ENCODE results near the gene LKAAEAR1.
A peak's percentile ranks its signal among the peaks of the same experiment; 100 is the strongest.
"Not testable (repeated sequence)": the region's sequence is repeated elsewhere in the genome, so short reads cannot be mapped to it uniquely, and the experiment has no call there.

LKAAEAR1 gene

GRCh38 chr20:64083804-64084684 lies at the start of gene LKAAEAR1:
Gene LKAAEAR1, minus strand, starts transcription at chr20:64084398. Its CDS starts 179 bp downstream, at chr20:64084219.
- TF ChIP-seq CTCF (IDR thresholded peaks at IDR 0.05; ENCODE audit: insufficient read depth, low read depth, low read length, missing control alignments): no peak
- H3K4me3 ChIP-seq (ENCODE audit: low read length): peak within 1 kb of the TSS; percentile 27
- no peak for DNase-seq (ENCODE audit: low read depth)

DNA sequence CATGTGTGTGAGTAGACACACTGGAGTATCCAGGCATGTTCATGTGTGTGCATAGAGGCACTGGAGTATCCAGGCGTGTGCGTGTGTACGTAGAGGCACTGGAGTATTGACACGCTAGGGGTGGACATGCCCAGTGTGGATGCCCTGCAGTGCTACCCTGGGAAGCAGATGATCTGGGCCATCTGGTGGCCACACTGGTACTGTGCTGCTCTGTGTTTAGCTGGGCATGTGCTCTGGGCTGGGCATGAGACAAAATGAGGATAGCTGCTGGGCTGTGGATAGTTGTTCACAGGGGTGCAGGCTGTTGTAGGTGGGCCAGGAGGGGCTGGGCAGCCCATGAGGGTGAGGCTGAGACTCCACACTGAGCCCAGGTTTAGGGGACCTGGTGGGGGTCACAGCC lies 47.2 kb upstream of the LKAAEAR1 start:
- no peak overlapping the region for H3K4me3 ChIP-seq (ENCODE audit: low read length)
- peak; percentile 42 for TF ChIP-seq CTCF (IDR thresholded peaks at IDR 0.05; ENCODE audit: insufficient read depth, low read depth, low read length, missing control alignments)
- DNase-seq (ENCODE audit: low read depth): peak; percentile 25

DNA sequence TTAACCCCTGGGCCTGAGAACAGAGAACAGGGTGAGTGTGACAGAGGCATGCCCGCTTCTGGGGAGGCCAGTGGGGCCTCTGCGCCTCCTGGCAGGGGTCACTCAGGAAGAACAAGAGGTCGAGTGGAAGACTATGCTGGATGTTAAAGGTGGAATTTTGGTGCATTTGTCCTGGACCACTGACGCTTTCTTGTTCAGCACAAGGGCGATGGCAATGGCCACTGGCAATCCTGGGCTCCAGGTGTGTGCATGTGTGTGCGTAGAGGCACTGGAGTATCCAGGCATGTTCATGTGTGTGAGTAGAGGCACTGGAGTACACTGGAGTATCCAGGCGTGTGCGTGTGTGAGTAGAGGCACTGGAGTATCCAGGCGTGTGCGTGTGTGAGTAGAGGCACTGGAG lies 46.7 kb upstream of the LKAAEAR1 start:
- DNase-seq (ENCODE audit: low read depth): no peak
- H3K4me3 ChIP-seq (ENCODE audit: low read length): no peak overlapping the region
- no peak for TF ChIP-seq CTCF (IDR thresholded peaks at IDR 0.05; ENCODE audit: insufficient read depth, low read depth, low read length, missing control alignments)

DNA sequence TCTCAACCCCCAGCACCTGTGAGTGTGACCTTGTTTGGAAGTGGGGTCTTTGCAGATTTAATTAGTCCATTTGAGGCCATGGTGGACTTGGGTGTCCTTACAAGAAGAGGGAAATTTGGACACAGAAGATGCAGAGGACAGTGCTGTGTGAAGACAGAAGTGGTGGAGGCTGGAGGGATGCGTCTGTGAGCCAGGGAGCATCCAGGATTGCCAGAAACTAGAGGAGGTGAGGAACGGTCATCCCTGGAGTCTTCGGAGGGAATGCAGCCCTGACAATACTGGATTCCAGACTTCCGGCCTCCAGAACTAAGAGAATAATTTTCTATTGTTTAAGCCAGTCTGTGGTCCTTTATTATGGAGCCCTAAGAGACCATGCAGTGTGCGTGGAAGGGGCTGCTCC lies 46.1 kb upstream of the LKAAEAR1 start:
- H3K4me3 ChIP-seq (ENCODE audit: low read length): no peak overlapping the region
- no peak for DNase-seq (ENCODE audit: low read depth)
- no peak for TF ChIP-seq CTCF (IDR thresholded peaks at IDR 0.05; ENCODE audit: insufficient read depth, low read depth, low read length, missing control alignments)

DNA sequence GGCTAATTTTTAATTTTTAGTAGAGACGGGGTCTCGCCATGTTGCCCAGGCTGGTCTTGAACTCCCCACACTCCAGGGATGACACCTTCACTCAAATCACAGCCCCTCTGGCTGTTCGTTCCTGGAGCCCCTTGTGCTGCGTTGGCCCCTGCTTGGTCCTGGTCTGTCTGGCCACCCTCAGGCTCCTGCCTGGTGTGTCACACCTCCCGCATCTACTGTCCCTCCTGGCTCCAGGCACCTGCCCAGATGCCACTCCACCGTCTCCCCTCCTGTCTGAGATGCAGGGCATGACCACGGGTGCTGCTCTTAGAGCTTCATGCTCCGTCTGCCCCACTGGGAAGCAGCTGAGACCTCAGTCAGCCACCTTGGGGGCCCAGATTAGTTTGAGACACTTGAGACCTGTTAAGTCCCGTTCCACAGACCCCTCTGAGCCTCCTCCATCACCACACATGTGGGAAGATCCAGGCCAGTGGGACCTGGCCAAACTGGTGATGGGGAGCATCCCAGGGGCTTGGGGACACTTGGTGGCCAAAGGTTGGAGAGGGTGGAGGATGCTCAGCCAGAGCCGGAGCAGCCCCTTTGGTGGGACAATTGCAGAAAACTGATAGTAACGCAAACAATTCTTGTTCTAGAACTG lies 45.1 kb upstream of the LKAAEAR1 start:
- no peak for DNase-seq (ENCODE audit: low read depth)
- no peak for TF ChIP-seq CTCF (IDR thresholded peaks at IDR 0.05; ENCODE audit: insufficient read depth, low read depth, low read length, missing control alignments)

DNA sequence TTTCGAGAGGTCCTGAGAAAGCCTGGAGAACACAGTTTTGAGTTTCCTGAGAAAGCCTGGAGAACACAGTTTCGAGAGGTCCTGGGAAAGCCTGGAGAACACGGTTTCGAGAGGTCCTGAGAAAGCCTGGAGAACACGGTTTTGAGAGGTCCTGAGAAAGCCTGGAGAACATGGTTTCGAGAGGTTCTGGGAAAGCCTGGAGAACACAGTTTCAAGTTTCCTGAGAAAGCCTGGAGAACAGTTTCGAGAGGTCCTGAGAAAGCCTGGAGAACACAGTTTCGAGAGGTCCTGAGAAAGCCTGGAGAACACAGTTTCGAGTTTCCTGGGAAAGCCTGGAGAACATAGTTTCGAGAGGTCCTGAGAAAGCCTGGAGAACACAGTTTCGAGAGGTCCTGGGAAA lies 39.3 kb upstream of the LKAAEAR1 start:
- not testable (repeated sequence) for H3K4me3 ChIP-seq (ENCODE audit: low read length); DNase-seq (ENCODE audit: low read depth)

More for the DNA sequence above, 45.1 kb upstream of the LKAAEAR1 start:
- no peak overlapping the region for H3K4me3 ChIP-seq (ENCODE audit: low read length)

GRCh38 chr20:64122927-64123326 lies 38.7 kb upstream of the LKAAEAR1 start:
- DNase-seq (ENCODE audit: low read depth); H3K4me3 ChIP-seq (ENCODE audit: low read length): not testable (repeated sequence)

DNA sequence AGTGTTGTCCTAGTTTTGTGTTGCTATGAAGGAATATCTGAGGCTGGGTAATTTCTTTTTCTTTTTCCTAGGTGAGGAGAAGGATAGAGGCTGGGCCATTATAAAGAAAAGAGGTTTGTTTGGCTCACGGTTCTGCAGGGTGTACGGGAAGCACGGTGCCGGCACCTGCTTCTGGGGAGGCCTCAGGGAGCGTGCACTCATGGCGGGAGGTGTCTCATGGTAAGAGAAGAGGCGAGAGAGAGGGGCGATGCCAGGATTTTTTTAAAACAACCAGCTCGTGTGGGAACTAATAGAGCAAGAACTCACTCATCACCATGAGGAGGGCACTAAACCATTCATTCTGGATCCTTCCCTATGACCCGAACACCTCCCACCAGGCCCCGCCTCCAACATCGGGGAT lies 37.4 kb upstream of the LKAAEAR1 start:
- no peak for DNase-seq (ENCODE audit: low read depth)
- H3K4me3 ChIP-seq (ENCODE audit: low read length): no peak overlapping the region
- TF ChIP-seq CTCF (IDR thresholded peaks at IDR 0.05; ENCODE audit: insufficient read depth, low read depth, low read length, missing control alignments): no peak

Measured in epithelial cell of esophagus (primary cell).